KMS-11 (cell line): ENCODE measurements around the gene VLDLR.

Source experiments
- H2AFZ ChIP-seq: fragments of 200-600 bp; sonication (generic); 2 replicates; pipeline ENCODE4 v1.6.1; 2016; ENCODE audit warnings: antibody characterized with exemption, mixed run types, low read depth
- H3K27ac ChIP-seq: fragments of 200-600 bp; sonication (generic); 2 replicates; pipeline ENCODE4 v1.6.1; 2016; ENCODE audit warnings: mild to moderate bottlenecking, mixed run types
- H3K27me3 ChIP-seq: fragments of 200-600 bp; sonication (generic); 2 replicates; pipeline ENCODE4 v1.6.1; 2017; ENCODE audit warnings: mild to moderate bottlenecking, low read depth, mixed run types, moderate library complexity; ENCODE audit not compliant: insufficient read depth
- H3K36me3 ChIP-seq: fragments of 200-600 bp; sonication (generic); 2 replicates; pipeline ENCODE4 v1.6.1; 2017; ENCODE audit warnings: mild to moderate bottlenecking, mixed run types; ENCODE audit not compliant: insufficient read depth
- H3K4me1 ChIP-seq: fragments of 200-600 bp; sonication (generic); 2 replicates; pipeline ENCODE4 v1.6.1; 2016; ENCODE audit warnings: mild to moderate bottlenecking, low read depth, mixed run types; ENCODE audit not compliant: poor library complexity, severe bottlenecking
- H3K4me2 ChIP-seq: fragments of 200-600 bp; sonication (generic); 2 replicates; pipeline ENCODE4 v1.7.0; 2016; ENCODE audit warnings: mild to moderate bottlenecking, mixed run types
- H3K4me3 ChIP-seq: fragments of 200-600 bp; sonication (generic); IDR thresholded peaks from 2 replicates; pipeline ENCODE4 v1.6.1; 2017; ENCODE audit warnings: low read depth, low read length, mixed read lengths; ENCODE audit not compliant: insufficient read depth
- H3K79me2 ChIP-seq: fragments of 200-600 bp; sonication (generic); 2 replicates; pipeline ENCODE4 v1.6.1; 2016; ENCODE audit warnings: low read depth, mixed run types; ENCODE audit not compliant: insufficient read depth
- H3K9ac ChIP-seq: fragments of 200-600 bp; sonication (generic); 2 replicates; pipeline ENCODE4 v1.6.1; 2016; ENCODE audit warnings: mild to moderate bottlenecking, mixed run types
- H4K20me1 ChIP-seq: fragments of 200-600 bp; sonication (generic); 2 replicates; pipeline ENCODE4 v1.6.1; 2016; ENCODE audit warnings: mild to moderate bottlenecking, mixed run types; ENCODE audit not compliant: insufficient read depth
- CTCF ChIP-seq: fragments of 200-600 bp; sonication (generic); conservative IDR thresholded peaks from 2 replicates; pipeline ENCODE4 v1.6.1; 2017; ENCODE audit warnings: low read depth, mild to moderate bottlenecking, antibody characterized with exemption, low read length, moderate library complexity, mixed read lengths

VLDLR gene

GRCh38 chr9:2635922-2636321, 14.3 kb downstream of the VLDLR start:
- H4K20me1 ChIP-seq, result no peaks in the 10 kb centered on the region
- no peaks in the 10 kb centered on the region for H3K36me3 ChIP-seq
- H3K4me2 ChIP-seq, result no peak overlapping the region
- H3K27ac ChIP-seq, result no peak overlapping the region
- H3K9ac ChIP-seq, result no peak overlapping the region
- H3K79me2 ChIP-seq, result no peaks in the 10 kb centered on the region
- no peaks in the 10 kb centered on the region for H3K4me1 ChIP-seq
- no peak for TF ChIP-seq CTCF
- H3K27me3 ChIP-seq, result no peaks in the 10 kb centered on the region
- no peak overlapping the region for H3K4me3 ChIP-seq
- no peak overlapping the region for H2AFZ ChIP-seq

GRCh38 chr9:2637390-2637789, 15.8 kb downstream of the VLDLR start:
- no peak for TF ChIP-seq CTCF
- H4K20me1 ChIP-seq, result no peaks in the 10 kb centered on the region

DNA sequence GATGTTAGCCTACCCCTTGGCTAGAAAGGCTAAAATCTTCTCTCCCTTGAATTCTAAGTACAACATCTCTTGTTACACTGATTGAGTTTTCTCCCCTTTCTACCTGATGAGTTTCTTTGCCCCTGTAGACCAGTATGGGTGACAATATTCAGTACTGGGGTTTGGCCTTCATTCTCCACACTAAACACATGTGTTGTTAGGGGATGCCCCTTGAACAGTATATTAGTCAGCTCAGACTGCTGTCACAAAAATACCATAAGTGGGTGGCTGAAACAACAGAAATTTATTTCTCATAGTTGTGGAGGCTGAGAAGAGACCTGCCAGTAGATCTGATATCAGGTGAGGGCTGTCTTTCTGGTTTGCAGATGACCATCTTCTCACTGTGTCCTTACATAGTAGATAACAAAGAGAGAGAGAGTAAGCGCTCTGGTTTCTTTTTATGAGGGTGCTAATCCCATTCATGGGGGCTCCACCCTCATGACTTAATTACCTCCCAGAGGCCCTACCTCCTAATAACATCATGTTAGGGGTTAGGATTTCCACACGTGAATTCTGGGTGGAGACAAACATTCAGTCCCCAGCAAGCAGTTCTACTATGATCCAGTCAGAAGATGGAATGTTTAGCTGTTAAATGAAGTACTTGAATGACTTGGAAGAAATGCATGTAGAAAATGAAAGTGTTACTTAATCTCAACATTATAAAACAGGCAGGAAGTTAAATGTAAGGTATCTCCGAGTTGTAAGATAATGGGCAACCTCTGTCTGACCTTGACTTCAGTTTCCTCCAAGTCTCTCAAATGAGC, 17.5 kb downstream of the VLDLR start:
- Histone ChIP-seq H2AFZ (no peak overlapping the region), H4K20me1 (no peaks in the 10 kb centered on the region), H3K4me2 (no peak overlapping the region), H3K79me2 (no peaks in the 10 kb centered on the region), H3K27ac (no peak overlapping the region), H3K4me1 (no peaks in the 10 kb centered on the region), H3K27me3 (no peaks in the 10 kb centered on the region), H3K36me3 (no peaks in the 10 kb centered on the region), H3K4me3 (no peak overlapping the region), H3K9ac (no peak overlapping the region)
- TF ChIP-seq CTCF, result no peak

More at GRCh38 chr9:2637390-2637789, 15.8 kb downstream of the VLDLR start:
- Histone ChIP-seq H2AFZ (no peak overlapping the region), H3K27ac (no peak overlapping the region), H3K36me3 (no peaks in the 10 kb centered on the region), H3K4me1 (no peaks in the 10 kb centered on the region), H3K4me2 (no peak overlapping the region), H3K27me3 (no peaks in the 10 kb centered on the region), H3K79me2 (no peaks in the 10 kb centered on the region), H3K9ac (no peak overlapping the region), H3K4me3 (no peak overlapping the region)

GRCh38 chr9:2639786-2640185, 18.2 kb downstream of the VLDLR start:
- Histone ChIP-seq H3K4me1 (no peaks in the 10 kb centered on the region), H3K79me2 (no peaks in the 10 kb centered on the region), H3K4me3 (no peak overlapping the region), H4K20me1 (no peaks in the 10 kb centered on the region), H3K9ac (no peak overlapping the region), H3K27me3 (no peaks in the 10 kb centered on the region), H3K27ac (no peak overlapping the region), H3K4me2 (no peak overlapping the region), H3K36me3 (no peaks in the 10 kb centered on the region), H2AFZ (no peak overlapping the region)
- TF ChIP-seq CTCF, result no peak
